ENCODE results near the gene PFDN5.

Gene PFDN5

DNA sequence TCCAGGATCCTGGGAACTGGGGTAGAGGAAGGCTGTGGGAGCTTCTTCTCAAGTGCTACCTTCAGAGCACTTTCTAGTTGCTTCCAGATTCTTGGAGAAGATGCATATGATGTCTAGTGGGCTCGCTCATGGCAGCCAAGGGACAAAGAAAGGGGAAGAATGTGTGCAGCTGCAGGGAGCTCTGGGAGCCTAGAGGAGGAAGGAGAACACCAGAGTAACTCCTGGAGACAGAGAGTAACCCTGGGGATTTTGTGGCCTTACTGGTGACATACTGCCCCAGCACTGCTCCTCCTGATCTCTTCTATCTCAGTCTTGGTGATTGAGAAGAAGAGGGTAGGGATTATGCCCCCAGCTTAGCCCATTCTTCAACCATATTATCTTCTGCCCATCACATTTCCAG is 51.1 kb downstream of the PFDN5 start:
- Mint-ChIP-seq H3K27ac (no peak overlapping the region), H3K4me1 (ENCODE audit: low read depth) (peaks cover 14% of the 10 kb centered on the region), H3K9me3 (ENCODE audit: low read depth) (no peaks in the 10 kb centered on the region), H3K4me3 (no peak overlapping the region), H3K27me3 (no peaks in the 10 kb centered on the region), H3K36me3 (no peaks in the 10 kb centered on the region)

DNA sequence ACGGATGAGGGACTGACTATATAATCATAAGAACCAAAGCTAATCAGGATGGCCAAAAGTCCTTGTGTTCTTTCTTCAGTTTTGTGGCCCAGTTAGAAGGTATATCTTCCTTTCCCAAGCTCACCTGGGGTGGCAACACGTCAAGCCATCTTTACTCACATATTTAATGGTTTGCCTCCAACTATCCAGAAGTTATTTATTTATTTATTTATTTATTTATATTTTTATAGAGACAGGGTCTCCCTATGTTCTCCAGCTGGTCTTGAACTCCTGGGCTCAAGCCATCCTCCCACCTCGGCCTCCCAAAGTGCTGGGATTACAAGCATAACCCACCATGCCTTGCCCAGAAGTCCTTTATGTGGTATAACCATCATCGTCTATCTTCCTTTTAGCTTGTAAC is 52.6 kb downstream of the PFDN5 start:
- H3K27me3 Mint-ChIP-seq, result no peaks in the 10 kb centered on the region
- no peaks in the 10 kb centered on the region for H3K36me3 Mint-ChIP-seq
- peaks cover 18% of the 10 kb centered on the region for H3K4me1 Mint-ChIP-seq (ENCODE audit: low read depth)
- no peak overlapping the region for H3K27ac Mint-ChIP-seq
- H3K9me3 Mint-ChIP-seq (ENCODE audit: low read depth), result no peaks in the 10 kb centered on the region
- H3K4me3 Mint-ChIP-seq, result no peak overlapping the region
